ENCODE results near the gene SIGLEC7.

The SIGLEC7 gene

DNA sequence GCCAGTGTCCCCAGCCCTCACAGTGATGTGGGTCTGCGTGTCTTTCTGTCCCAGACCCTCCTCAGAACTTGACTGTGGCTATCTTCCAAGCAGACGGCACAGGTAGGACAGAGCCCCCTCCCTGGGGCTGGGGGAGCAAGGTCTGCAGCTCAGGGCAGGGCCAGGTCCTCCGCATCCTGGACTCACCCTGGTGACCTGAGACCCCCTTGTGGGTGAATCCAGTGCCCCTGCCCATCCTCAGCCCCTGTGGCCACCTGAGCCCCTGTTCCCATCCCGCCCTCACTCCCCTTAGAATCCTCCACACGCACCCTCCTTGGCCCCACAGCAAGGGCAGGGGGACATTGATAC, 43.7 kb downstream of the SIGLEC7 start:
- TF ChIP-seq EGR1 (IDR thresholded peaks at IDR 0.05) (no peak), TEAD4 (IDR thresholded peaks at IDR 0.05) (no peak), CEBPB (IDR thresholded peaks at IDR 0.05) (no peak), TCF12 (IDR thresholded peaks at IDR 0.05; ENCODE audit: low read depth) (no peak), TAF1 (IDR thresholded peaks at IDR 0.05; ENCODE audit: low read depth) (no peak), FOXM1 (IDR thresholded peaks at IDR 0.05; ENCODE audit: borderline replicate concordance, low read depth) (no peak), YY1 (IDR thresholded peaks at IDR 0.05; ENCODE audit: low read depth) (no peak), ZBTB7A (IDR thresholded peaks at IDR 0.05; ENCODE audit: low read depth) (no peak)
- TF ChIP-seq, protein P1, sequence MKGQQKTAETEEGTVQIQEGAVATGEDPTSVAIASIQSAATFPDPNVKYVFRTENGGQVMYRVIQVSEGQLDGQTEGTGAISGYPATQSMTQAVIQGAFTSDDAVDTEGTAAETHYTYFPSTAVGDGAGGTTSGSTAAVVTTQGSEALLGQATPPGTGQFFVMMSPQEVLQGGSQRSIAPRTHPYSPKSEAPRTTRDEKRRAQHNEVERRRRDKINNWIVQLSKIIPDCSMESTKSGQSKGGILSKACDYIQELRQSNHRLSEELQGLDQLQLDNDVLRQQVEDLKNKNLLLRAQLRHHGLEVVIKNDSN (IDR thresholded peaks at IDR 0.05) = no peak
- TF ChIP-seq, protein P2, sequence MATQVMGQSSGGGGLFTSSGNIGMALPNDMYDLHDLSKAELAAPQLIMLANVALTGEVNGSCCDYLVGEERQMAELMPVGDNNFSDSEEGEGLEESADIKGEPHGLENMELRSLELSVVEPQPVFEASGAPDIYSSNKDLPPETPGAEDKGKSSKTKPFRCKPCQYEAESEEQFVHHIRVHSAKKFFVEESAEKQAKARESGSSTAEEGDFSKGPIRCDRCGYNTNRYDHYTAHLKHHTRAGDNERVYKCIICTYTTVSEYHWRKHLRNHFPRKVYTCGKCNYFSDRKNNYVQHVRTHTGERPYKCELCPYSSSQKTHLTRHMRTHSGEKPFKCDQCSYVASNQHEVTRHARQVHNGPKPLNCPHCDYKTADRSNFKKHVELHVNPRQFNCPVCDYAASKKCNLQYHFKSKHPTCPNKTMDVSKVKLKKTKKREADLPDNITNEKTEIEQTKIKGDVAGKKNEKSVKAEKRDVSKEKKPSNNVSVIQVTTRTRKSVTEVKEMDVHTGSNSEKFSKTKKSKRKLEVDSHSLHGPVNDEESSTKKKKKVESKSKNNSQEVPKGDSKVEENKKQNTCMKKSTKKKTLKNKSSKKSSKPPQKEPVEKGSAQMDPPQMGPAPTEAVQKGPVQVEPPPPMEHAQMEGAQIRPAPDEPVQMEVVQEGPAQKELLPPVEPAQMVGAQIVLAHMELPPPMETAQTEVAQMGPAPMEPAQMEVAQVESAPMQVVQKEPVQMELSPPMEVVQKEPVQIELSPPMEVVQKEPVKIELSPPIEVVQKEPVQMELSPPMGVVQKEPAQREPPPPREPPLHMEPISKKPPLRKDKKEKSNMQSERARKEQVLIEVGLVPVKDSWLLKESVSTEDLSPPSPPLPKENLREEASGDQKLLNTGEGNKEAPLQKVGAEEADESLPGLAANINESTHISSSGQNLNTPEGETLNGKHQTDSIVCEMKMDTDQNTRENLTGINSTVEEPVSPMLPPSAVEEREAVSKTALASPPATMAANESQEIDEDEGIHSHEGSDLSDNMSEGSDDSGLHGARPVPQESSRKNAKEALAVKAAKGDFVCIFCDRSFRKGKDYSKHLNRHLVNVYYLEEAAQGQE (IDR thresholded peaks at IDR 0.05; ENCODE audit: low read depth) = no peak

DNA sequence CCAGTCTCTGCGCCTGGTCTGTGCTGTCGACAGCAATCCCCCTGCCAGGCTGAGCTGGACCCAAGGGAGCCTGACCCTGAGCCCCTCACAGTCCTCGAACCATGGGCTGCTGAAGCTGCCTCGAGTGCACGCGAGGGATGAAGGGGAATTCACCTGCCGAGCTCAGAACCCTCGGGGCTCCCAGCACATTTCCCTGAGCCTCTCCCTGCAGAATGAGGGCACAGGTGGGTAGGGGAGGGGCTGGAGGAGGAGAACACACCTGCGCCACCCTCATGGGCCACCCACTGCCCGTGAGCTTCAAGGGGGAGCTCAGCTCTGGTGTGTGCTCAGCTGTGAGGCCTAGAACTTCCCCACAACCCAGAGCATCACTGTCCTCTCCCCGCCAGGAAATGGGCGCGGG, 44.2 kb downstream of the SIGLEC7 start:
- TF ChIP-seq CEBPB (IDR thresholded peaks at IDR 0.05) = no peak

DNA sequence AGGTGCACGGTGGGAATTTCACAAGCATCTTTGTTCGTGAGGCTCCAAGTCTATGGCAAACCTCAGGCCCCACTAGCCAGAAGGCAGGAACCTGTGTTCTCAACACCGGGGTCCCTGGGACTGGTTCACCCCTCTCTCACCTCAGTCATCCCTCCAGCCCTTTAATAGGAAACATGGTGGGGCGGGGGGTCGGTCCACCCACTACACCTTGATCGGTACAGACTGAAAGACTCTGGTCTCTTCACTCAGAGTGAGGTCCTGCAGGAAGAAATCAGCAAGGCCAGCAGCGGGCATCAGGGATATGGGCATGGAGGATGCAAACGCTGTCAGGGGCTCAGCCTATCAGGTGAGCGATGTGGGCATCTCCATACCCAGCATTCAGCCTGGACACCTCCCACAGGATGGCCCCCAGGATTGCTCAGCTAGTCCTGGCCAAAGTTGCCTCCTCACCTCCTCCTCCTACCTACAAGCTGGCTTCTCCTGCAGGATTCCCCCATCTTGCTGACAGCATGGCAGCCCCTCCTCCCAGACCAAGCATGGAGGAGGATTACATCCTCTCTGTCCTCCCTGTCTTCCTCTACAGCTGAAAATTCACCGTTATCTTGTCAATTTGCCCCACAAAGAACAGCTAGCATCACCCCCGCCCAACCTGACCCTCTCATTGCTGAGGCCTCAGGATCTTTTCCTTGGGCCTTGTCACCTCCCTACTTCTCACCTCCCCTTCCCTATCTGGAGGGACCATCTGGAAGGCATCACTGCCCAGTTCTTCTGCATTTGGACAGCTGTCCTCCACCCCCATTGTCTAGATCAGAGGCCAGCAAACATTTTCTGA, 45.5 kb downstream of the SIGLEC7 start:
- TF ChIP-seq TEAD4 (IDR thresholded peaks at IDR 0.05) (no peak), TCF12 (IDR thresholded peaks at IDR 0.05; ENCODE audit: low read depth) (no peak), EGR1 (IDR thresholded peaks at IDR 0.05) (no peak), EP300 (IDR thresholded peaks at IDR 0.05; ENCODE audit: borderline replicate concordance) (no peak)
- TF ChIP-seq, protein P3, sequence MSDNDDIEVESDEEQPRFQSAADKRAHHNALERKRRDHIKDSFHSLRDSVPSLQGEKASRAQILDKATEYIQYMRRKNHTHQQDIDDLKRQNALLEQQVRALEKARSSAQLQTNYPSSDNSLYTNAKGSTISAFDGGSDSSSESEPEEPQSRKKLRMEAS (IDR thresholded peaks at IDR 0.05) = no peak
- TF ChIP-seq, protein P1 (IDR thresholded peaks at IDR 0.05) = no peak

DNA sequence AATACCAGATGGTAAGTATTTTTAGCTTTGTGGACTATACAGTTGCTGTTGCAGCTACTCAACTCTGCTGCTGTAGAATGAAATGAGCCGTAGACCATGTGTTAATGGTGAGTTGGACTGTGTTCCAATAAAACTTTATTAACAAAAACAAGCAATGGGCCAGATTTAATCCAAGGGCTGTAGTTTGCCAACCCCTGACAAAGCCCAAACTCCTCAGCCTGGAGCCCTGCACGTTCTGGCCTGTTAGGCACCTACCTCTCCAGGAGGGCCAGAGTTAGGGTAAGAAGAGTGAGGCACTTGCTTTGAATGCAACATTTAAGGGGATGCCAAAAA, 46.1 kb downstream of the SIGLEC7 start:
- no peak for TF ChIP-seq NFIC (IDR thresholded peaks at IDR 0.05)
- TF ChIP-seq FOXM1 (IDR thresholded peaks at IDR 0.05; ENCODE audit: borderline replicate concordance, low read depth) = no peak
- no peak for TF ChIP-seq CEBPB (IDR thresholded peaks at IDR 0.05)
- no peak for TF ChIP-seq EP300 (IDR thresholded peaks at IDR 0.05; ENCODE audit: borderline replicate concordance)
- TF ChIP-seq ZBTB7A (IDR thresholded peaks at IDR 0.05; ENCODE audit: low read depth) = no peak
- TF ChIP-seq TEAD4 (IDR thresholded peaks at IDR 0.05) = no peak
- no peak for TF ChIP-seq YY1 (IDR thresholded peaks at IDR 0.05; ENCODE audit: low read depth)
- TF ChIP-seq TAF1 (IDR thresholded peaks at IDR 0.05; ENCODE audit: low read depth) = no peak
- TF ChIP-seq, protein P1 (IDR thresholded peaks at IDR 0.05) = no peak
- TF ChIP-seq EGR1 (IDR thresholded peaks at IDR 0.05) = no peak
- TF ChIP-seq CREB1 (IDR thresholded peaks at IDR 0.05; ENCODE audit: low read depth) = no peak
- TF ChIP-seq TCF12 (IDR thresholded peaks at IDR 0.05; ENCODE audit: low read depth) = no peak
- TF ChIP-seq, protein P2 (IDR thresholded peaks at IDR 0.05; ENCODE audit: low read depth) = no peak

DNA sequence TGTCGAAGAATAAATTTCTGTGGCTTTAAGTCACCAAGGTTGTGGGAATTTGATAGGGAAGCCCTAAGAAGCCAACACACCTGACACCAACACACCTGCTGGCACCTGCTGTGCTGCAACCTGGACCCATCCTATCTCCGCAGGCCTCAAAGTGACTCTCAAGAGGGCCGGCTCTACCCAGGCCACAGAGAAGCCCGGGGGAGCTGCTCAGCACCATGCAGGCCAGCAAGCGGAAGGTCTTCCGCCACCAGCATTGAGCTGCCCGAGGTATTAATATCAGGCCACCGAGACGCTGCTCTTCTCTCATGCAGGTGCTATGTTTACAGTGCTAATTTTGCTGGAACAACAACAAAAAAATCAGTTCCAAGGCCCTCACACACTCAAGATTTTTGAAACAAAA, 50.6 kb downstream of the SIGLEC7 start:
- TF ChIP-seq NFIC (IDR thresholded peaks at IDR 0.05) (no peak), CREB1 (IDR thresholded peaks at IDR 0.05; ENCODE audit: low read depth) (no peak), RAD21 (IDR thresholded peaks at IDR 0.05; ENCODE audit: low read depth) (no peak), YY1 (IDR thresholded peaks at IDR 0.05; ENCODE audit: low read depth) (no peak), ZBTB7A (IDR thresholded peaks at IDR 0.05; ENCODE audit: low read depth) (no peak), TCF12 (IDR thresholded peaks at IDR 0.05; ENCODE audit: low read depth) (no peak), FOXM1 (IDR thresholded peaks at IDR 0.05; ENCODE audit: borderline replicate concordance, low read depth) (no peak), CEBPB (IDR thresholded peaks at IDR 0.05) (no peak), TEAD4 (IDR thresholded peaks at IDR 0.05) (no peak), TAF1 (IDR thresholded peaks at IDR 0.05; ENCODE audit: low read depth) (no peak), EP300 (IDR thresholded peaks at IDR 0.05; ENCODE audit: borderline replicate concordance) (no peak)
- TF ChIP-seq, protein P2 (IDR thresholded peaks at IDR 0.05; ENCODE audit: low read depth) = no peak
- TF ChIP-seq, protein P1 (IDR thresholded peaks at IDR 0.05) = no peak
- TF ChIP-seq, protein P3 (IDR thresholded peaks at IDR 0.05) = no peak

Data from Ishikawa (cell line).